ENCODE data around the gene WDFY1. TPM values are rescaled to one million over a fixed set of nuclear protein-coding genes. Genes with fewer than 3 reads are reported as not detected.

WDFY1 gene
- total and polyA plus RNA-seq, 9 of the 15 experiments (the other 6 are each of a cell fraction or from before 2014, with no cell fraction given): 5.4 to 27.6 (median 17.5) TPM

DNA sequence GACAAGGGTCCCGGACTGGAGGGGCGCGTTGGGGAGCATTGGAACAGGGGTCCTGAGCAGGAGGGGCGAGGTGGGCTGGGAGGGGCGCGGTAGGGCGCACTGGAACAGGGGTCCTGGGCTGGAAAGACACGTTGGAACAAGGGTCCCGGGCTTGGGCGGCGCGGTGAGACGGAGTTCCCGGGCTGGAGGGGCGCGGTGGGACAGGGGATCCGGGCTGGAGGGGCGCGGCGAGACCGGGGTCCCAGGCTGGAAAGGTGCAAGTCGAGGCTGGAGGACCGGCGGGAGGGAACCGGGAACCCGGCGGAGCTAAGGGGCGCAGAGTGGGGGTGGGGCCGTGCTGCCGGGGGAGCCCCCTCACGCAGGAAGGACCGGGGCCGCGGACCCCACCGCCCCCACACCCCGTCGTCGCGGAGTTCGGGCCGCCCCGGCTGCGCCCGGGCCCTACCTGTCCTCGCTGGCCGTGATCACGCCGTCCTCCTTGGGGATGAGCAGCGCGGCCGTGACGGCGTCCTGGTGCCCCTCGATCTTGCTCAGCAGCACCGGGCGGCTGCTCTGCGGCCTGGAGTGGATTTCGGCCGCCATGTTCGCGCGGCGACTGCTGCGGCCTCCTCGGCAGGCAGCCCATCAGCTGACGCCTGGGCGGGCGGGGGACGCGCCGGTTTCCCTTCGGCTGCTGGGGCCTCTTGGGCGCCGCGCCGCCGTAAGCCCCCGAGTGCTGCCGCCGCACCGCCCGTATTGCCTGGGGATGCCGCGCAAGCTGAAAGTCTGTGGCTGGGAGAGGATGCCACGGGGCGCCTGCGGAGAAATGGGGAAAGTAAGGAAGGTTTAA is at the start of gene WDFY1 (continued):
- TF ChIP-seq REST (IDR thresholded peaks at IDR 0.05; ENCODE audit: borderline replicate concordance) (peak; percentile 20; the same call in 1 of the 2 replicates), REST (CRISPR knock-in tag; IDR thresholded peaks at IDR 0.05; ENCODE audit: low read depth) (no peak), KLF10 (CRISPR knock-in tag; IDR thresholded peaks at IDR 0.05) (no peak), CBX8 (IDR thresholded peaks at IDR 0.05; ENCODE audit: borderline replicate concordance, extremely low read depth, low read depth, low read length, poor library complexity, severe bottlenecking) (no peak), ZHX1 (conservative IDR thresholded peaks at IDR 0.05; ENCODE audit: low read length) (peak; percentile 61; the same call in 1 of the 2 replicates), ZBTB26 (CRISPR knock-in tag; IDR thresholded peaks at IDR 0.05) (no peak), PHTF2 (CRISPR knock-in tag; IDR thresholded peaks at IDR 0.05) (no peak), JUN (IDR thresholded peaks at IDR 0.05; ENCODE audit: borderline replicate concordance, low read depth, low read length) (no peak; the same call in 1 of the 2 replicates), JUN (CRISPR knock-in tag; IDR thresholded peaks at IDR 0.05; ENCODE audit: borderline replicate concordance) (no peak), RHOXF2B (CRISPR knock-in tag; conservative IDR thresholded peaks at IDR 0.05) (no peak), HNRNPLL (IDR thresholded peaks at IDR 0.05; ENCODE audit: low read depth, low read length, poor library complexity, severe bottlenecking) (no peak), GTF2E2 (tag; IDR thresholded peaks at IDR 0.05) (no peak), SRF (CRISPR knock-in tag; IDR thresholded peaks at IDR 0.05) (peak in 1 of 2 experiments; percentile 29; a peak in 1 of 4 replicates), PHB (CRISPR knock-in tag; IDR thresholded peaks at IDR 0.05) (no peak), ZNF174 (CRISPR knock-in tag; IDR thresholded peaks at IDR 0.05) (no peak)

Measured in K562 (cell line).